SU-DHL-6 (cell line): ENCODE data around the gene MS4A10.
"Not testable (repeated sequence)": the region's sequence is repeated elsewhere in the genome, so short reads cannot be mapped to it uniquely, and the experiment has no call there.

Experiments
- H2AFZ ChIP-seq: fragments of 200-600 bp; sonication (generic); 2 replicates; pipeline ENCODE4 v1.6.1; 2014; ENCODE audit warnings: low read depth, mild to moderate bottlenecking, moderate library complexity, mixed read lengths, antibody characterized with exemption, low read length; ENCODE audit not compliant: severe bottlenecking
- H3F3A ChIP-seq: fragments of 200-600 bp; shearing (Covaris generic); 2 replicates; pipeline ENCODE4 v1.6.0; 2016; ENCODE audit warnings: antibody characterized with exemption, mild to moderate bottlenecking; ENCODE audit not compliant: insufficient read depth
- H3K27ac ChIP-seq: fragments of 200-600 bp; sonication (generic); 2 replicates; pipeline ENCODE4 v1.5.1; 2016; ENCODE audit warnings: low read depth, mild to moderate bottlenecking, low read length, moderate library complexity, mixed read lengths
- H3K27me3 ChIP-seq: fragments of 200-600 bp; sonication (generic), shearing (Covaris generic); 2 replicates; pipeline ENCODE4 v1.6.0; 2014; ENCODE audit warnings: mild to moderate bottlenecking, low read length
- H3K36me3 ChIP-seq: fragments of 200-600 bp; sonication (generic); 2 replicates; pipeline ENCODE4 v1.6.1; 2014; ENCODE audit warnings: mild to moderate bottlenecking, low read length, mixed read lengths
- H3K4me2 ChIP-seq: fragments of 300-600, 200-600 bp; shearing (Covaris generic), sonication (generic); 2 replicates; pipeline ENCODE4 v1.6.0; 2014; ENCODE audit warnings: low read length, low read depth, mild to moderate bottlenecking; ENCODE audit not compliant: poor library complexity, severe bottlenecking
- H3K4me3 ChIP-seq: fragments of 200-600 bp; sonication (generic); 2 replicates; pipeline ENCODE4 v1.5.1; 2014; ENCODE audit warnings: antibody characterized with exemption, low read length, mild to moderate bottlenecking, mixed read lengths; ENCODE audit not compliant: insufficient read depth, poor library complexity, severe bottlenecking
- H3K79me2 ChIP-seq: fragments of 200-600 bp; sonication (generic); 2 replicates; pipeline ENCODE4 v1.6.1; 2014; ENCODE audit warnings: mild to moderate bottlenecking, low read length, moderate library complexity; ENCODE audit not compliant: insufficient read depth
- H3K9ac ChIP-seq: fragments of 200-600 bp; sonication (generic); 2 replicates; pipeline ENCODE4 v1.7.0; 2014; ENCODE audit warnings: mild to moderate bottlenecking, low read length
- H3K9me2 ChIP-seq: fragments of 200-600 bp; sonication (generic); replicated peaks from 2 replicates; pipeline ENCODE4 v1.6.1; 2014; ENCODE audit warnings: low read length; ENCODE audit not compliant: insufficient read depth
- H3K9me3 ChIP-seq: fragments of 200-600 bp; sonication (generic); 2 replicates; pipeline ENCODE4 v1.6.1; 2014; ENCODE audit warnings: low read length, mixed read lengths; ENCODE audit not compliant: insufficient read depth
- H4K20me1 ChIP-seq: fragments of 200-600 bp; sonication (generic); 2 replicates; pipeline ENCODE4 v1.6.1; 2014; ENCODE audit warnings: low read depth, mild to moderate bottlenecking, antibody characterized with exemption, low read length, moderate library complexity, mixed read lengths
- CTCF ChIP-seq: fragments of 200-600 bp; sonication (generic); IDR thresholded peaks from one replicate; pipeline ENCODE4 v1.5.1; 2017; ENCODE audit warnings: antibody characterized with exemption, mild to moderate bottlenecking, low read length, moderate library complexity; ENCODE audit not compliant: insufficient read depth, poor library complexity, severe bottlenecking
- EZH2phosphoT487 ChIP-seq: fragments of 200-600 bp; sonication (generic), shearing (Covaris generic); conservative IDR thresholded peaks from 2 replicates; pipeline ENCODE4 v1.6.1; 2018; ENCODE audit warnings: mild to moderate bottlenecking, antibody characterized with exemption, low read length, moderate library complexity, mixed read lengths

MS4A10 gene

GRCh38 chr11:60818057-60818456 lies 32.9 kb downstream of the MS4A10 start:
- Histone ChIP-seq H3K9me3 (peaks cover 7% of the 10 kb centered on the region; the same call in 1 of the 2 replicates), H3K4me2 (no peak overlapping the region), H3K9ac (no peak overlapping the region), H4K20me1 (no peaks in the 10 kb centered on the region), H3K27ac (no peak overlapping the region), H3K36me3 (no peaks in the 10 kb centered on the region), H3K9me2 (no peaks in the 10 kb centered on the region), H3K79me2 (no peaks in the 10 kb centered on the region), H3K4me3 (no peak overlapping the region), H2AFZ (no peak overlapping the region), H3F3A (no peaks in the 10 kb centered on the region), H3K27me3 (no peaks in the 10 kb centered on the region)
- TF ChIP-seq EZH2phosphoT487 (no peak), CTCF (no peak)

GRCh38 chr11:60821827-60822599 lies 36.9 kb downstream of the MS4A10 start:
- Histone ChIP-seq H3F3A (no peaks in the 10 kb centered on the region), H3K9me2 (no peaks in the 10 kb centered on the region), H2AFZ (no peak overlapping the region), H3K27ac (no peak overlapping the region), H3K36me3 (no peaks in the 10 kb centered on the region), H3K9me3 (no peaks in the 10 kb centered on the region), H3K79me2 (no peaks in the 10 kb centered on the region), H3K27me3 (no peaks in the 10 kb centered on the region), H3K4me3 (no peak overlapping the region), H3K4me2 (no peak overlapping the region), H3K9ac (no peak overlapping the region), H4K20me1 (no peaks in the 10 kb centered on the region)
- TF ChIP-seq CTCF (no peak), EZH2phosphoT487 (no peak)

GRCh38 chr11:60823745-60824306 lies 38.7 kb downstream of the MS4A10 start:
- H3K79me2 ChIP-seq, H4K20me1 ChIP-seq, H3F3A ChIP-seq, H3K9me2 ChIP-seq, H2AFZ ChIP-seq, H3K9me3 ChIP-seq, H3K27ac ChIP-seq, H3K4me3 ChIP-seq, H3K36me3 ChIP-seq, H3K9ac ChIP-seq, H3K4me2 ChIP-seq, H3K27me3 ChIP-seq: not testable (repeated sequence)

- no peak overlapping the region for H3K9ac ChIP-seq
- H3K36me3 ChIP-seq, result no peaks in the 10 kb centered on the region
- no peaks in the 10 kb centered on the region for H3F3A ChIP-seq
- no peaks in the 10 kb centered on the region for H3K79me2 ChIP-seq
- H3K27me3 ChIP-seq, result no peaks in the 10 kb centered on the region
- no peak overlapping the region for H3K4me3 ChIP-seq
- no peak overlapping the region for H3K4me2 ChIP-seq
- no peaks in the 10 kb centered on the region for H3K9me2 ChIP-seq
- H3K9me3 ChIP-seq, result no peaks in the 10 kb centered on the region
- no peak overlapping the region for H2AFZ ChIP-seq
- TF ChIP-seq EZH2phosphoT487, result no peak
- no peak for TF ChIP-seq CTCF
- H4K20me1 ChIP-seq, result no peaks in the 10 kb centered on the region
- no peak overlapping the region for H3K27ac ChIP-seq
These were observed 40.0 kb downstream of the MS4A10 start for GRCh38 chr11:60825118-60825517.
